HG03442 (cell line): Measurements from ENCODE around the gene DGCR6L.
A peak's percentile ranks its signal among the peaks of the same experiment; 100 is the strongest.
"Not testable (repeated sequence)": the region's sequence is repeated elsewhere in the genome, so short reads cannot be mapped to it uniquely, and the experiment has no call there.

Experiments
- ATAC-seq: cut with Tn5 transposase; IDR thresholded peaks from one replicate; pipeline ENCODE4 v1.9.1; 2021; ENCODE audit warnings: mild to moderate bottlenecking, moderate library complexity; ENCODE audit not compliant: unreplicated experiment

DGCR6L gene

DNA sequence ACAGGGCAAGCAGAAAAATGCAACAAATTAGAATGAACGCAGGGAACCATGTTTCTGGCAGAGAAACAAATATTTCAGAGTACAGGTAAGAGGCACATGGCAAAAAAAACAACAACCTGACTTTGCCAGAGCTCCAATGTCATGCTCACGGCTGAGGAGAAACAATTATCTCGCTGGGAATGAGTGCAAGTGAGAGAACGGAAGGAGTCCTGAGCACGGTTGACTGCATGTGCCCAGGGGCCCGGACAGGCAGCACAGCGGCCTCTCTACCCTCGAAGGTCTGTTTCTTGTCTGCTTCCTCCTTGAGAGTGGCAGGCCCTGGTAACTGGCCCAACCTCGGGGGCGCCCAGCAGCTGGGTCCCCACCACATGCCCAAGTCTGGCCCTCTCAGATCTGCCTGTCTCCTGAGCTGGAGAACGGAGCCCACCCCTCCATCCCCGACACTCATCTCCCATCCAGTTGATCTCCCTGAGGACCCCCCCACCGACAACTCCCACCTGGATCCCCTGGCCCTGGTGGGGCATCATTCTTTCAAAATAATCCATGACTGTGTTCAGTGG is 27.1 kb downstream of the DGCR6L start:
- ATAC-seq, result no peak

DNA sequence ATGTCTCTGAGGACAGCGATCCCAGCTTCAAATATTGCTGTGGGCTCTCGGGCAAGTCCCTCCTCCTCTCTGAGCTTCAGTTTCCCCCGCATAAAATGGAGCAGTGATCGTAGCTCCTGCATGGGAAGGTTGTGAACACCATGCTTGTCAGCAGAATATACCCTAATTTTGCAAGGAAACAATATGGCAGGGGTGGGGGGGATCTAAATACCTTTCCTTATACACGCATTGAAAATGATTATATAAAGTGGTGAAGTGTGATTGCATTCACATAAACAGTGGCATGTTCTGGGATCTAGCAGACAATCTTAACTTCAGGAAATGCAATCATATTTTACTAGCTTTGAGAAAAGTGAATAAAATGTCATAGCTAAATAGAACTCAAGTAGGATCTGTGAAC is 27.8 kb downstream of the DGCR6L start:
- ATAC-seq, result no peak

DNA sequence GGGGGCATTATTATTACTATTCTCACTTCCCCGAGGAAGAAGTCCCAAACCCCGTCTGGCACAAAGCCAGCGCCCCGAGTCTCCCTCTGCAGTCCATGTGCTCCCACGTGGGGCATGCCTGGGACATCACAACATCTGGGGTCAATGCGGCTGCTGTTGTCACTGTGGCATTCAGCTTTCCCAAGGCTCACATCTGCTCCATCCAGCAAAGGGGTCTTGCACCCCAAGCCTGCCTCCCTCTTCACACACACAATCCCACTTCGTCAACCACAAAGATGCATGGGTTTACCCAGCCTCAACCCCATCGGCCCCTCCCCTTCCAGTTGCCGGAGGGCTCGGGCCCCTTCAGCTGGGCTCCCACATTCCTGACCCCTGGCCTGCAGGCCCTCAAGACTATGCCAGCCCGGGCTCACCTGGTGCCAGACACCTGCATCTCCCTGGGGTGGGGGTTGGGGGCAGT is 28.2 kb downstream of the DGCR6L start:
- ATAC-seq, result no peak

GRCh38 chr22:20291249-20291586 is 28.6 kb downstream of the DGCR6L start:
- no peak for ATAC-seq

GRCh38 chr22:20290578-20291248 is 29.1 kb downstream of the DGCR6L start:
- no peak for ATAC-seq

- no peak for ATAC-seq
Measured at GRCh38 chr22:20290045-20290392, 29.8 kb downstream of the DGCR6L start.

GRCh38 chr22:20289182-20290044 is 30.4 kb downstream of the DGCR6L start:
- not testable (repeated sequence) for ATAC-seq

DNA sequence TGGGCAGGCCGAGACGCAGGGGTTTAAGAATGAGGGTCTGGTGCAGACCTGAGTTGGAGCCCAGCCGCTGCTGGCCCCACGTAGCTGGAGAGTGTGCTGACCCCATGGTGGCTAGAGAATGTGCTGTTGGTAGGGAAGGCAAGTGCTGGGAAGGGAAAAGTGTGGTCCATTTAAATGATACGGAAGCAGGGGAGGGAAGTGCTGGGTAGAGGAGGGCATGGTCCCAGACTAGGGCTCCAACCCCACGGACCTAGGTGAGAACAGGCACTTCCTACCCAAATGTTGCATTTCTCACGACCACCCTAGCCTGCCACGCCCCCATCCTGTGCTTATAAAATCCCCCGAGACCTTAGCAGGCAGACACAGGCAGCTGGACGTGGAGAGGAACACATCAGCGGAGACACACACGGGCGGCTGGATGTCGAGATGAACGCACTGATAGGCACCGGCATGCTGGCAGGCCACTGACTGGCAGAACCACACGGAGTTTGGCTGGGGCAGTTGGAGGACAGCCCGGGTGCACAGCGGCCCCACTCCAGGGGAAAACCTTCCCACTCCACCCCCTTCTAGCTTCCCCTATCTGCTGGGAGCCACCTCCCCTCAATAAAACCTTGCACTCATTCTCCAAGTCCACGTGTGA is 33.0 kb downstream of the DGCR6L start:
- not testable (repeated sequence) for ATAC-seq

GRCh38 chr22:20286312-20286660 is 33.6 kb downstream of the DGCR6L start:
- not testable (repeated sequence) for ATAC-seq

DNA sequence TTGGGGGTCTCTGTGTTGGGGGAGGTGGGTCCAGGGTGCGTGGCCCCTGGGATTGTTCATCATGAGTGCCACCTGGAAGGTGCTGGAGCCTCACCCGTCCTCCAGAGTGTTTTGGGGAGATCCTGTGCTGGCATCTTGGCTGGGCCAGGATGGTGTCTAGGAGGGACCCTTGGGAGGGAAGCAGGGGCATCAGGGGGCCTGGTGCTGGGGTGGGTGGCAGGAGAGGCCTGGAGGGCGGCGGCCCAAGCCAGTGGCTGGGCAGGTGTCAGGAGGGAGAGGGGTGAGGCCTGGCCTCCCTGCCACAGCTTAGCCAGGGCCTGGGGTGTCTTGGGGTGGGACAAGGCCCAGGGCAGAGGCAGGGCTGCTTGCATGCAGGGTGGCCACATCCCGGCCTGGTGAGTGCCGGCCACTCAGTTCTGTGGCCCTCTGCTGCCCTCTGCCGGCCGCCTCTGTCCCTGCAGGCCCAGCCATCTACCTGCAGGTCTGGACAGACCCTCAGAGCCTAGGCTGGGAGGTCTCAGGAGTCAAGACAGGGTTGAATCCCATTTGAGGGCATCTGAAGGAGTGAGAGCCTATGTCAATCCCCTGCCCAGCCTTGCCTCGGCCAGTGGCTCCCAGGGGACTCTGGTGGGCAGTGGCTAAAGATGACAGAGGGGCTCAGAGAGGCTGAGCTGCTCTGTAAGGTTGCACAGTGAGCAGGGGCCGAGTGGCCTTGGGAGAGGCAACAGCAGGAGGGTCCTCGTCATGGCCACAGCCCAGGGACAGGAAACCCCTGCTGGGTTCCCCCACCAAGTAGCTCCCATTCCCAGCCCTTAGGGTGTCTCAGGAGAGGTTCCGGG is 34.2 kb downstream of the DGCR6L start:
- peak; percentile 49 for ATAC-seq

- no peak for ATAC-seq
Measured at GRCh38 chr22:20284471-20285086, 35.3 kb downstream of the DGCR6L start.

- ATAC-seq, result no peak
Measured at GRCh38 chr22:20283674-20284066, 36.2 kb downstream of the DGCR6L start.

GRCh38 chr22:20282901-20283673 is 36.8 kb downstream of the DGCR6L start:
- ATAC-seq, result no peak

GRCh38 chr22:20281891-20282290 is 38.0 kb downstream of the DGCR6L start:
- ATAC-seq, result no peak

GRCh38 chr22:20281473-20281872 is 38.4 kb downstream of the DGCR6L start:
- not testable (repeated sequence) for ATAC-seq

DNA sequence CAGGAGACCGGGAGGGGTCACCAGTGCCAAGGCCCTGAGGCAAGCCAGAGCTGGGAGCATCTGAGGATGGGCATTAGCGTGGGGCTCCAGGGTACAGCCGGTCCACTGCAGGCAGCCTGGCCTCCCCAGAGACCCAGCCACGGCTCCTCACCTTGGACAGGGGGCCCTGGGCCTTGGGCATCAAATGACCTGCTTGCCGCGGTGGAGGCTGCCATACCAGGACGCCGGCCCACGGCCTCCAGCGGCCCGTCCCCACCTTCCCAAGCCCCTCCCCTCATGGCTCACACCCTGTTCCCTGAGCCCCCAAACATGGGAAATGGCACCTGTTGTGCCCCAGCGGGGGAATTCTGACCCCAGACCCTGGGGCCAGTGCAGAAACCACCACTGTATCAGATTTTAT is 39.0 kb downstream of the DGCR6L start:
- no peak for ATAC-seq

- ATAC-seq, result not testable (repeated sequence)
Measured at GRCh38 chr22:20280163-20280562, 39.7 kb downstream of the DGCR6L start.

GRCh38 chr22:20279662-20280134 is 40.2 kb downstream of the DGCR6L start:
- no peak for ATAC-seq

- ATAC-seq, result not testable (repeated sequence)
Measured at GRCh38 chr22:20278726-20279490, 41.0 kb downstream of the DGCR6L start.
